B cell (primary cell): ENCODE results near the gene SPEG. TPM values are rescaled to one million over a fixed set of nuclear protein-coding genes. Genes with fewer than 3 reads are reported as not detected.

Source experiments
- ATAC-seq: fragments of 200-7000 bp; cut with Tn5 transposase; one replicate; pipeline ENCODE4 v1.10.0; 2021; ENCODE audit warnings: low read depth, mild to moderate bottlenecking, moderate number of reproducible peaks, moderate library complexity
- CTCF ChIA-PET: fragments of 350-600 bp; sonication (Branson Sonifier 250); formaldehyde crosslinking; loops from one replicate; lab custom pipeline; 2021; ENCODE audit warnings: antibody characterized with exemption, inconsistent platforms; lab: Charles Lee
- POLR2A ChIA-PET: fragments of 350-600 bp; sonication (Branson Sonifier 250); formaldehyde crosslinking; loops from one replicate; lab custom pipeline; 2021; ENCODE audit warnings: antibody characterized with exemption; lab: Charles Lee
- DNase-seq: peaks from one replicate; pipeline ENCODE4 v3.0.0; 2013
- H2AFZ ChIP-seq: 2 replicates; pipeline ENCODE4 v1.6.1; 2012; ENCODE audit warnings: mild to moderate bottlenecking, low read depth, low read length; ENCODE audit not compliant: insufficient read depth, poor library complexity, severe bottlenecking
- H3K27ac ChIP-seq, 2 donors: 1 replicate in 1 of 2; 2 replicates in 1 of 2; pipeline ENCODE4 v1.5.1; 2012 to 2013; ENCODE audit warnings: low read length in 2 of 2, mild to moderate bottlenecking in 2 of 2, moderate library complexity in 1 of 2
- H3K27me3 ChIP-seq, 4 experiments: fragments of 200-600 bp in 1 of 4; sonication (generic) in 1 of 4; replicated peaks in 1 of 4; 1 replicate in 2 of 4; 2 replicates in 2 of 4; pipeline versions ENCODE4 v1.6.1 to v1.7.0; 2013 to 2016; ENCODE audit warnings: low read length in 3 of 4, mild to moderate bottlenecking in 2 of 4, mixed read lengths in 1 of 4, moderate library complexity in 1 of 4; ENCODE audit not compliant: insufficient read depth in 4 of 4, control insufficient read depth in 3 of 4; ENCODE audit errors: control extremely low read depth in 1 of 4
- H3K36me3 ChIP-seq, 2 experiments: replicated peaks in 1 of 2; 1 replicate in 1 of 2; 2 replicates in 1 of 2; pipeline versions ENCODE4 v1.6.1 to v1.7.1; 2013; ENCODE audit warnings: low read length in 1 of 2; ENCODE audit not compliant: insufficient read depth in 2 of 2, control insufficient read depth in 1 of 2; ENCODE audit errors: control extremely low read depth in 1 of 2, extremely low read depth in 1 of 2
- H3K4me1 ChIP-seq, 2 donors: fragments of 200-600 bp in 1 of 2; sonication (generic) in 1 of 2; 1 replicate in 1 of 2; 2 replicates in 1 of 2; pipeline versions ENCODE4 v1.5.1 to v1.6.1; 2013 to 2017; ENCODE audit warnings: low read length in 2 of 2; ENCODE audit not compliant: control insufficient read depth in 2 of 2, insufficient read depth in 2 of 2
- H3K4me2 ChIP-seq: replicated peaks from 2 replicates; pipeline ENCODE3; 2012; ENCODE audit warnings: mild to moderate bottlenecking, low read depth, low read length; ENCODE audit not compliant: poor library complexity, severe bottlenecking
- H3K4me3 ChIP-seq, 5 experiments: fragments of 200-600 bp in 1 of 5; sonication (generic) in 1 of 5; 1 replicate in 3 of 5; 2 replicates in 2 of 5; pipeline versions ENCODE4 v1.5.1 to v1.7.0; 2011 to 2016; ENCODE audit warnings: low read length in 4 of 5, mild to moderate bottlenecking in 4 of 5, low read depth in 2 of 5, control low read depth in 1 of 5, moderate library complexity in 1 of 5; ENCODE audit not compliant: insufficient read depth in 1 of 5; ENCODE audit errors: control extremely low read depth in 1 of 5, extremely low read depth in 1 of 5
- H3K79me2 ChIP-seq: fragments of 200-600 bp; sonication (generic); one replicate; pipeline ENCODE4 v1.6.0; 2016; ENCODE audit warnings: low read length; ENCODE audit not compliant: control insufficient read depth, insufficient read depth
- H3K9ac ChIP-seq: fragments of 200-600 bp; sonication (generic); 2 replicates; pipeline ENCODE4 v1.6.1; 2017; ENCODE audit warnings: mild to moderate bottlenecking, low read length, moderate library complexity
- H3K9me3 ChIP-seq, 3 donors: one replicate each; pipeline versions ENCODE4 v1.6.1 to v1.7.1; 2013; ENCODE audit warnings: low read length in 2 of 3; ENCODE audit not compliant: control insufficient read depth in 2 of 3, insufficient read depth in 1 of 3; ENCODE audit errors: control extremely low read depth in 1 of 3
- H4K20me1 ChIP-seq: 2 replicates; pipeline ENCODE4 v1.6.0; 2012; ENCODE audit warnings: mild to moderate bottlenecking, low read length; ENCODE audit not compliant: insufficient read depth, control insufficient read depth, poor library complexity, severe bottlenecking
- H3K27ac Mint-ChIP-seq: one replicate; pipeline ENCODE4 v1.8.0; 2021; ENCODE audit warnings: mixed read lengths
- H3K27me3 Mint-ChIP-seq: one replicate; pipeline ENCODE4 v1.8.0; 2021; ENCODE audit warnings: mixed read lengths
- H3K4me1 Mint-ChIP-seq: one replicate; pipeline ENCODE4 v1.8.0; 2021; ENCODE audit warnings: mixed read lengths
- H3K4me3 Mint-ChIP-seq: one replicate; pipeline ENCODE4 v1.8.0; 2021; ENCODE audit warnings: mixed read lengths
- H3K9me3 Mint-ChIP-seq: one replicate; pipeline ENCODE4 v1.8.0; 2022; ENCODE audit warnings: mixed read lengths; ENCODE audit not compliant: insufficient read depth
- CTCF ChIP-seq: fragments of 200-600 bp; IDR thresholded peaks from one replicate; pipeline ENCODE4 v1.8.0; 2022; ENCODE audit warnings: antibody characterized with exemption, mild to moderate bottlenecking
- EZH2 ChIP-seq: IDR thresholded peaks from 2 replicates; pipeline ENCODE4 v1.6.1; 2012; ENCODE audit warnings: borderline replicate concordance, low read depth, mild to moderate bottlenecking, moderate library complexity, low read length; ENCODE audit not compliant: insufficient read depth, poor library complexity, severe bottlenecking
- WGBS: methylation state at CpG from one replicate; pipeline ENCODE4 v1.1.5; 2013; ENCODE audit warnings: missing lambda C conversion rate; ENCODE audit not compliant: insufficient coverage; 5-methylcytosine and 5-hydroxymethylcytosine counted together
- intact Hi-C: fragments of 100-400 bp; cut with micrococcal nuclease; formaldehyde crosslinking; loops from one replicate; pipeline ENCODE4 v1.10.0; 2022
- polyA plus RNA-seq: library from polyadenylated mRNA; depleted of rRNA; stranded (reverse); fragments of >200 nt; gene quantifications from 2 replicates; pipeline ENCODE4 v1.2.3, GENCODE V29; 2012
- total RNA-seq, 2 donors: library from RNA; stranded (reverse); fragments of 120-200 nt in 1 of 2; gene quantifications; 1 replicate in 1 of 2; 2 replicates in 1 of 2; pipeline versions ENCODE4 v1.2.3 to v1.2.4, GENCODE V29; 2013 to 2022

Gene SPEG
- total and polyA plus RNA-seq, 2 donors (not counting 1 experiment from before 2014, with no cell fraction given): 0.03 to 0.74 TPM

- peaks cover 15 to 26% of the 10 kb centered on the region in 2 donors for H3K4me1 ChIP-seq
- H4K20me1 ChIP-seq: no peaks in the 10 kb centered on the region
- no peaks in the 10 kb centered on the region for H3K79me2 ChIP-seq
- Mint-ChIP-seq H3K4me1 (peaks cover 19% of the 10 kb centered on the region), H3K27me3 (peaks cover 34% of the 10 kb centered on the region), H3K27ac (no peak overlapping the region), H3K4me3 (no peak overlapping the region), H3K9me3 (no peaks in the 10 kb centered on the region)
- H3K9me3 ChIP-seq: peaks cover 0 to 16% (median 0%) of the 10 kb centered on the region in 3 donors
- ChIA-PET CTCF (interaction anchor here (1.2 to 2.7 kb wide), 3 partner anchors 12 to 105 kb away, joined by 3 to 15 read pairs (median 4); no protein-coding TSS in a partner anchor), POLR2A (interaction anchor here (1.6 kb wide), 1 partner anchor 10 kb away, joined by 3 read pairs; no protein-coding TSS in a partner anchor)
- ATAC-seq: no peak
- intact Hi-C loops: no loop called here
- H3K4me2 ChIP-seq: no peak overlapping the region
- no peak overlapping the region for H3K27ac ChIP-seq
- H3K4me3 ChIP-seq: no peak overlapping the region
- peaks cover 0 to 46% (median 16%) of the 10 kb centered on the region in 4 experiments for H3K27me3 ChIP-seq
- DNase-seq: no peak
- 93% methylated on average over 3 of the region's 8 CpGs for WGBS
- TF ChIP-seq CTCF (no peak), EZH2 (no peak)
- H3K9ac ChIP-seq: no peak overlapping the region
- peaks cover 0 to 28% of the 10 kb centered on the region in 2 experiments for H3K36me3 ChIP-seq
- no peak overlapping the region for H2AFZ ChIP-seq
Observed at GRCh38 chr2:219507581-219508443, 73.2 kb downstream of the SPEG start.

GRCh38 chr2:219508444-219508734 is 73.7 kb downstream of the SPEG start:
- intact Hi-C loops: no loop called here
- no peak overlapping the region for H3K9ac ChIP-seq
- no peak overlapping the region for H3K4me3 ChIP-seq
- 100% methylated on average over 1 of the region's 4 CpGs for WGBS
- POLR2A ChIA-PET: interaction anchor here (0.9 to 1.6 kb wide), 2 partner anchors 10 to 12 kb away, joined by 3 read pairs; no protein-coding TSS in a partner anchor
- peaks cover 0 to 18% (median 0%) of the 10 kb centered on the region in 3 donors for H3K9me3 ChIP-seq
- H3K27me3 ChIP-seq: peaks cover 0 to 52% (median 18%) of the 10 kb centered on the region in 4 experiments
- H3K9me3 Mint-ChIP-seq: no peaks in the 10 kb centered on the region
- no peak for DNase-seq
- H2AFZ ChIP-seq: no peak overlapping the region
- peaks cover 39% of the 10 kb centered on the region for H3K27me3 Mint-ChIP-seq
- no peak overlapping the region for H3K27ac Mint-ChIP-seq
- H3K36me3 ChIP-seq: peaks cover 0 to 28% of the 10 kb centered on the region in 2 experiments
- H3K4me1 Mint-ChIP-seq: peaks cover 19% of the 10 kb centered on the region
- no peak for TF ChIP-seq CTCF
- TF ChIP-seq EZH2: no peak
- no peak overlapping the region for H3K4me2 ChIP-seq
- ATAC-seq: no peak
- CTCF ChIA-PET: interaction anchor here (1.4 to 2.7 kb wide), 2 partner anchors 12 to 22 kb away, joined by 4 to 15 read pairs; no protein-coding TSS in a partner anchor
- no peak overlapping the region for H3K27ac ChIP-seq
- no peaks in the 10 kb centered on the region for H3K79me2 ChIP-seq
- no peaks in the 10 kb centered on the region for H4K20me1 ChIP-seq
- peaks cover 15 to 30% of the 10 kb centered on the region in 2 donors for H3K4me1 ChIP-seq
- H3K4me3 Mint-ChIP-seq: no peak overlapping the region
